ENCODE data around the gene ATN1.

The ATN1 gene

DNA sequence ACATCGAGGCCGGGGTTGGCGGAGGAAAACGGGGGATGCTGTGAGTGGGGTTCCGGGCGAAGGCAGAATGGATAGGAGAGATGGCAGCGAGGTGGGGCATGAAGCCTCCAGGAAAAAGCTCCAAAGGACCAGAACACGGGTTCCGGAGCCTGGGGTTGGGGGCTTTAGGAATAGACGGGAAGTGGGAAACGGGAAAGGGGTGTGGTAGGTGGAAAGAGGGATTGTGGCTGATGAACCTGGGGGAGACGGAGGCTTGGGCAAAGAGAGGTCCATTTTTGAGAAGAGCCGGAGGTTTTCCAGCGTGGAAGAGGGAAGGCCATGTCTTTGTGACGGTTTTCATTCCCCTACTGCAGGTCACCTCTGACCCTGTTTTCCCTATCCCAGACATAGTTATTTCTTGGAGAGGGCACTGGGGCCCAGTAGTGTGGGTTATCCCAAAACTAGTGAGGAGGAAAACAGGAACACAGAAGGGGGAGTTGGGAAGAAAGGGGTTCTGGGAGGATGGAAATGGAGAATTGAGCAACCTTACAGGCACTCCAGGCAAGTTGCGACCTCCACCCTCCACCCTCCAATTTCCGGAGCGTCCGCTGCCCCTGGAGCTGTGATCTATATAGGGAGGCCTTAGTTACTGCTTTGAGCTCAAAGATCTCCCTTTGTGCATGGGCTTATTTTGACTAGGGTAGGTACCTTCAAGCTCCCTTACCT is 1.1 kb downstream of the ATN1 start:
- DNase-seq: no peak

DNA sequence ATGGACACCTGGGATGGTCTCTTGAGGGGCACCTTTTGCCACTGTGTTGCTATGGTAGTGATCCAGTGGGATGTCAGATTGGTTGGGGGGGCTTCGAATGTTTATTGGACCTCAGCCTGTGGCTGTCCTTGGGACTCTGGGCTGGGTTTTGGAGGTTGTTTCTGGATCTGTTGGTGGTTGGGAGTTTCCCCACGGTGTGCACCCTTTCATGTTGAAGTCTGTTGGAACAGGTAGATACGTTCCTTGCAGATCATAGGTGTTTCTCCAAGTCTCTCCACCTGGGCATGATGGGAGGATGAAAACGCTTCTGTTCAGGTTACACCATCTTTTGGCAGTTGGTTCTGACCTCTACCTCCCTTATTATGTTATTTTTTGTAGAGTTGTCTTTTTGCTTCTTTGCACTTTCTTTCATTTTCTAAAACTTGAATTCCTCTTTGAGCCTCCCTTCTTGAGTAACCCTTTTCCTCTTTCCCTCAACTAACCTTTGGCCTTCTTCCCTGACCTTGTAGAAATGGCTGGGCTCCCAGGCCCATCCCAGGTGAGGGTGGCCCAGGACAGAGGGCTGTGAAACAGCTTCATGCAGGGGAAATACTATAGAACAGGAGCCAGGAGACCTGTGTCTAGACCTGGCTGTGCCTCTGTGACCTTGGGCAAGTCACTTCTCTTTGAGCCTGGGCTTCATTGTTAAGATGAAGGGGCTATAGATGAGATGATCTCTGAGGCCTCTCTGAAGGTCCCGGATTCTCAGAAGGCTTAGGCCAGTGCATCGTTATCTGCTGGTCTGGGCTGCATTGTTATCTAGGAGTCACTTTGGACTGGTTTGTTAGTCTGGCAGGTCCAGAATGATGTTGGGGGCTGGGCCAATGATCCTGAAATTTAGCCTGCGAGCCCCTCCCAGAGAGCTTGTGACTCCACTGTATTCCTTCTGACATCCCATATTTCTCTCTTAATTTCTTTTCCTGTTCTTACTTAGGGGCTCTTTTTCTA is 2.0 kb downstream of the ATN1 start:
- DNase-seq: no peak

GRCh38 chr12:6932766-6933165 is 5.0 kb downstream of the ATN1 start:
- no peak for DNase-seq

GRCh38 chr12:6934110-6934509 is 6.4 kb downstream of the ATN1 start:
- no peak for DNase-seq

DNA sequence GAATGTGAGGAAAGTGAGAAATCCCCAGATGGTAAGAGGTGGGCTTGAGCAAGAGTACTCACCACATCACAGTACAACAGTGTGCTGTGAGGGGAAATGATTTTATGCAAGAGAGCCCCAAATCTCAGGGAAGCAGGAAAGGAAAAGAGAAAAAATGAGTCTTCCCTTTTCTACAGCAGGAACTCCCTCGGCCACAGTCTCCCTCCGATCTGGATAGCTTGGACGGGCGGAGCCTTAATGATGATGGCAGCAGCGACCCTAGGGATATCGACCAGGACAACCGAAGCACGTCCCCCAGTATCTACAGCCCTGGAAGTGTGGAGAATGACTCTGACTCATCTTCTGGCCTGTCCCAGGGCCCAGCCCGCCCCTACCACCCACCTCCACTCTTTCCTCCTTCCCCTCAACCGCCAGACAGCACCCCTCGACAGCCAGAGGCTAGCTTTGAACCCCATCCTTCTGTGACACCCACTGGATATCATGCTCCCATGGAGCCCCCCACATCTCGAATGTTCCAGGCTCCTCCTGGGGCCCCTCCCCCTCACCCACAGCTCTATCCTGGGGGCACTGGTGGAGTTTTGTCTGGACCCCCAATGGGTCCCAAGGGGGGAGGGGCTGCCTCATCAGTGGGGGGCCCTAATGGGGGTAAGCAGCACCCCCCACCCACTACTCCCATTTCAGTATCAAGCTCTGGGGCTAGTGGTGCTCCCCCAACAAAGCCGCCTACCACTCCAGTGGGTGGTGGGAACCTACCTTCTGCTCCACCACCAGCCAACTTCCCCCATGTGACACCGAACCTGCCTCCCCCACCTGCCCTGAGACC is 7.8 kb downstream of the ATN1 start:
- DNase-seq: no peak

- no peak for DNase-seq
These were observed 8.5 kb downstream of the ATN1 start for GRCh38 chr12:6936194-6936635.

GRCh38 chr12:6936636-6937480 is 9.1 kb downstream of the ATN1 start:
- DNase-seq: peak; percentile 57

DNA sequence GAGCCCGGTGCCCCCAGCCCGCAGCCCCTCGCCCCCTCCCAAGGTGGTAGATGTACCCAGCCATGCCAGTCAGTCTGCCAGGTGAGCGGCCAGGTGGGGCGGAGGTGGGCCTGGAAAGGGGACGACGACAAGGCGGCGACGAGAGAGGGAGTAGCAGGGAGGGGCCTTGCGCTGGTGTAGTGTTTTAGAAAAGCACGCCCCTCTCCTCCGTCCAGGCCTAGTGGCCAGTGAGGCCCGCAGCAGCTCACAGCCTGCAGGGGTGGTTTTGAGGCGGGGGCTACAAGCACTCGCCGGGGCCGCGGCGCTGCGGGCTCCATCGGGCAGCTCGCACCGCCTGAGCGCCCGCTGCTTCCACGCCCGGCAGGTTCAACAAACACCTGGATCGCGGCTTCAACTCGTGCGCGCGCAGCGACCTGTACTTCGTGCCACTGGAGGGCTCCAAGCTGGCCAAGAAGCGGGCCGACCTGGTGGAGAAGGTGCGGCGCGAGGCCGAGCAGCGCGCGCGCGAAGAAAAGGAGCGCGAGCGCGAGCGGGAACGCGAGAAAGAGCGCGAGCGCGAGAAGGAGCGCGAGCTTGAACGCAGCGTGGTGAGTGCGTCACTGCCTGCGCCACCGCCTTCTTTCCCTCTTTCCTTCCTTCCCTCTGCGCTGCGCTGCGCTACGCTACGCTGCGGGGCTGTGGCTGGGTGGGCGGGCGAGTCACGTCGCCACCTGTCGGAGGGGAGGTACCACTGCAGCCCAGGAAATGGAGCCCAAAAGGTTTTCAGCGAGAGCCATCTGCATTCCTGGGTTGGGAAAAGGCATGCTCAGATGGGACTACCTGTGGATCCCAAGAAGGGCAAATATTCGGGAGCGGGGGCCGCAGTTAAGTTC is 10.0 kb downstream of the ATN1 start:
- peak; percentile 96 for DNase-seq

DNA sequence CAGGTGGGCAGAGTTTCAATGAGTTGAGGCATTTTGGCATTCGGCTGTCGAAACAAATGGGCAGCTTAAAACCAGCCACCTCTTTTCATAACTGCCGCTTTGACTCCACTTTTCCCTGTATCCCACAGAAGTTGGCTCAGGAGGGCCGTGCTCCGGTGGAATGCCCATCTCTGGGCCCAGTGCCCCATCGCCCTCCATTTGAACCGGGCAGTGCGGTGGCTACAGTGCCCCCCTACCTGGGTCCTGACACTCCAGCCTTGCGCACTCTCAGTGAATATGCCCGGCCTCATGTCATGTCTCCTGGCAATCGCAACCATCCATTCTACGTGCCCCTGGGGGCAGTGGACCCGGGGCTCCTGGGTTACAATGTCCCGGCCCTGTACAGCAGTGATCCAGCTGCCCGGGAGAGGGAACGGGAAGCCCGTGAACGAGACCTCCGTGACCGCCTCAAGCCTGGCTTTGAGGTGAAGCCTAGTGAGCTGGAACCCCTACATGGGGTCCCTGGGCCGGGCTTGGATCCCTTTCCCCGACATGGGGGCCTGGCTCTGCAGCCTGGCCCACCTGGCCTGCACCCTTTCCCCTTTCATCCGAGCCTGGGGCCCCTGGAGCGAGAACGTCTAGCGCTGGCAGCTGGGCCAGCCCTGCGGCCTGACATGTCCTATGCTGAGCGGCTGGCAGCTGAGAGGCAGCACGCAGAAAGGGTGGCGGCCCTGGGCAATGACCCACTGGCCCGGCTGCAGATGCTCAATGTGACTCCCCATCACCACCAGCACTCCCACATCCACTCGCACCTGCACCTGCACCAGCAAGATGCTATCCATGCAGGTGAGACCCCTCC is 10.8 kb downstream of the ATN1 start:
- no peak for DNase-seq

GRCh38 chr12:6939191-6939540 is 11.4 kb downstream of the ATN1 start:
- no peak for DNase-seq

DNA sequence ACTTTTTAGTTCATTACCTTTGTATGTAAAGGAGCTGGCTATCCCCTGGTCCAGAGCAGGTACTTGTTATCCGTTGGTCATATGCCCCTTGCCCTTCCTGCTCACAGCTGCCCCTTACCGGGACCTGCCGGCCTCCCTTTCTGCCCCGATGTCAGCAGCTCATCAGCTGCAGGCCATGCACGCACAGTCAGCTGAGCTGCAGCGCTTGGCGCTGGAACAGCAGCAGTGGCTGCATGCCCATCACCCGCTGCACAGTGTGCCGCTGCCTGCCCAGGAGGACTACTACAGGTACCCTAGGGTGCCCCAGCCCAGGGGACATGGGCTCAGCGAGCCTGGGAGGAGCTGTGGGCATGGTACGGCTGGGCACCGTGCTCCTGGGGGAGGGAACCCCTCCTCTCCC is 13.5 kb downstream of the ATN1 start:
- no peak for DNase-seq

DNA sequence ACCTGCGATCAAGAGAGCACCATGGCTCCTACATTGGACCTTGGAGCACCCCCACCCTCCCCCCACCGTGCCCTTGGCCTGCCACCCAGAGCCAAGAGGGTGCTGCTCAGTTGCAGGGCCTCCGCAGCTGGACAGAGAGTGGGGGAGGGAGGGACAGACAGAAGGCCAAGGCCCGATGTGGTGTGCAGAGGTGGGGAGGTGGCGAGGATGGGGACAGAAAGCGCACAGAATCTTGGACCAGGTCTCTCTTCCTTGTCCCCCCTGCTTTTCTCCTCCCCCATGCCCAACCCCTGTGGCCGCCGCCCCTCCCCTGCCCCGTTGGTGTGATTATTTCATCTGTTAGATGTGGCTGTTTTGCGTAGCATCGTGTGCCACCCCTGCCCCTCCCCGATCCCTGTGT is 14.0 kb downstream of the ATN1 start:
- no peak for DNase-seq

- DNase-seq: no peak
These were observed 14.5 kb downstream of the ATN1 start for GRCh38 chr12:6942331-6942665.

DNA sequence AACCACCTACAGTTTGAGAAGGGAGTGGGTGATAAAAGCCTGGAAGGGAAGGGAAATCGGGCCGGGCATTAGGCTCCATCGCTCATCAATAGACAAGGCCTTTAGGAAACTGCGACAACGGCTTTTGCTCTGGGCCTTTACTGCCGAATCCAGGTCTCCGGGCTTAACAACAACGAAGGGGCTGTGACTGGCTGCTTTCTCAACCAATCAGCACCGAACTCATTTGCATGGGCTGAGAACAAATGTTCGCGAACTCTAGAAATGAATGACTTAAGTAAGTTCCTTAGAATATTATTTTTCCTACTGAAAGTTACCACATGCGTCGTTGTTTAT is 15.6 kb downstream of the ATN1 start:
- peak; percentile 92 for DNase-seq

GRCh38 chr12:6943722-6944380 is 16.1 kb downstream of the ATN1 start, which contains the start of the genes C12orf57 and RNU7-1:
Gene C12orf57 (plus strand): TSS chr12:6944022. CDS start chr12:6944122, 100 bp downstream.
Gene RNU7-1 (plus strand): TSS chr12:6943816.
- peak; percentile 88 for DNase-seq

GRCh38 chr12:6944381-6945186 is 16.8 kb downstream of the ATN1 start:
- DNase-seq: peak; percentile 90

- no peak for DNase-seq
These were observed 17.9 kb downstream of the ATN1 start for GRCh38 chr12:6945613-6946012.

DNA sequence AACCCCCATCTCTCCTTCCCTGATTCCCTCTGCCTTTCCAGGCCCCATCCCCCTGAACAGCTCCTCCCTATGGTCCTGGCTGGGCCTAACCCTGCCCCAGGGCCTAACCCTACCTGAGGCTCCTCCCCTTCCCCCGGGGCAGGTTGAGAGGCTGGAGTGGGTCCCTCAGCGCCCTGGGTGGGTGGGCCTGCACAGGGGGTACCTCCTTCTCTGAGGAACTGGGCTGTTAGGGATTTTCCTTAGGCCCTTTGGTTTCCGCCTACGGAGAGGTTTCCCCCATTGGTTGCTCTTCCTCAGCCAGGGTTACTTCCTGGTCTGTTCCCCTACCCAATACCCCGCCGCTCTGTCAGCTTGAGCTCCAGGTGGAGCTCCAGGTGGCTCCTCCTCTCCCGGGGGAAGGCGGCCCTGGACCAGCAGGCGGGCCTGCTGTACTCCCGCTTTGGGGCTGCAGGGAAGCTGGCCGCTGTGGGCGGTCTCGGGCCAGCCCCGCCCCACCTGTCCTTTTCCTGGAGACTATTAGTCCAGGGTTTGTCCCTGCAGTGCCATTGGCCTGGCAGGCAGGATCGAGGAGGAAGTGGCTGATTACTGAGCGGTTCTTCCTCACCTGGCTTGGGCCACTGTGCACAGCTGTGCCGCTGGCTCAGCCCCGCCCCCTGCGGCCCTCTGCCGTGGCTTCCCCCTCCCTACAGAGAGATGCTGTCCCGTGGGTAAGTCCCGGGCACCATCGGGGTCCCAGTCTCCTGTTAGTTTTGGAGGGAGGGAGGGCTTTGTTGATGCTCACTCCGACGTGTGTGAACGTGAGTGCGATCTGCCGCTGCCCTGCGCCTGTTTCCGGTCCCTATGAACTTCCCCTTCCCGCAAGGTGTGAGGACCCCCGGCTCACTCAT is 18.5 kb downstream of the ATN1 start:
- DNase-seq: peak; percentile 76
